ENCODE measurements around the gene SYTL3.

SYTL3 gene

DNA sequence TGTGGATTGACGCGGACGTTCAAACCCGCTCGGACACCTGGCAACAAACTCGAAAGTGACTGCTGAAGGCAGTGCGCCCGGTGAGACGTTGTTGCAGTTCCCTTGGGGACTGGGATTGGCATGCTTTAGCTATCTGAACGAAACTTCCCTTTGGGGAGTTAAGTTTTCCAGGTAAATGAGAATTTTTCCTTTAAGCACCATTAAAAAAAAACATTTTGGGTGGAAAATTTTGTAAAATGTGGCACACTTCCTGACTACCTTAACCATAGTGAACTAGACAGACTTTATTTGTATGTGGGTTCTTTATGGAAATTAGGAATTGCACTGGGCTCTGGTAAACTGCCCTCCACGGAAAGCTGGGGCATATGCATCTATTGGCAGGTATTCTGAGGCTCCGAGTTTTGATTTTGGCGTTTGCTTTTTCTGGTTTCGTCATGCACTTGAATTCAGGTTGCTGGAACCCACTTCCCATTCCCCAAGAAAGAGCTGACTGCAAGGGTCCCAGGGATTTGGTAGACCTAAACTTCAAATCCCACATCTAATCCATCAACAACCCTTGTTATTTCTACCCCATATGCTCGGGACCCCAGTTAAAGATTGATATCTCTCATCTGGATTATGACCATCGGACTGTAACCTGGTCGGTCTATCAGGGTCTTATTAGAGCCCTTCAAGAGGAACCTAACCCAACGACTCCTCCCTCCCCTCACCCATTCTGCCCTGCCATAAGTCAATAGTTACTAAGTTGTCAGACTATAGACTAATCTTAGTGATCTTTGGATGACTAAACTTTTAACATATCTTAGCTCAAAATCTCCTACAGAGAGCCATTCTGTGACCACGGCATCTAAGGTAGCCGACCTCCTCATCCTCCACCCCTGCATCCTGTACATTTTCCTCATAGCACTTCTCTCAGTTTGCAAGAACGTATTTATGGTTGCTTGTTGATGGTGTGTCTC, 4.5 kb upstream of the SYTL3 start:
- H3K79me2 ChIP-seq (ENCODE audit: insufficient read depth, low read length) = no peaks in the 10 kb centered on the region
- H2AFZ ChIP-seq (ENCODE audit: low read length) = no peak overlapping the region
- H3K27me3 ChIP-seq (ENCODE audit: insufficient read depth, low read length, poor library complexity, severe bottlenecking) = peaks cover 91% of the 10 kb centered on the region
- H3K9ac ChIP-seq (ENCODE audit: low read depth, low read length, poor library complexity, severe bottlenecking) = no peak overlapping the region
- H3F3A ChIP-seq (ENCODE audit: low read depth) = no peaks in the 10 kb centered on the region
- H4K20me1 ChIP-seq (ENCODE audit: insufficient read depth, low read length, poor library complexity, severe bottlenecking) = no peaks in the 10 kb centered on the region
- no peaks in the 10 kb centered on the region for H3K9me2 ChIP-seq (replicated peaks; ENCODE audit: low read depth, low read length)
- H3K4me2 ChIP-seq (ENCODE audit: low read depth, low read length, poor library complexity, severe bottlenecking) = no peak overlapping the region
- no peaks in the 10 kb centered on the region for H3K9me3 ChIP-seq (ENCODE audit: insufficient read depth, low read depth, low read length)
- no peaks in the 10 kb centered on the region for H3K36me3 ChIP-seq (ENCODE audit: insufficient read depth, low read length)
- H3K4me1 ChIP-seq (ENCODE audit: insufficient read depth, low read length, poor library complexity, severe bottlenecking) = peaks cover 13% of the 10 kb centered on the region
- TF ChIP-seq EZH2phosphoT487 (IDR thresholded peaks at IDR 0.05; ENCODE audit: borderline replicate concordance) (no peak), CTCF (conservative IDR thresholded peaks at IDR 0.05; ENCODE audit: low read length) (no peak)
- no peak overlapping the region for H3K4me3 ChIP-seq (ENCODE audit: low read length, poor library complexity, severe bottlenecking)

GRCh38 chr6:158646023-158646910, 3.6 kb upstream of the SYTL3 start:
- Histone ChIP-seq H3K9ac (ENCODE audit: low read depth, low read length, poor library complexity, severe bottlenecking) (no peak overlapping the region), H3K4me3 (ENCODE audit: low read length, poor library complexity, severe bottlenecking) (no peak overlapping the region), H3F3A (ENCODE audit: low read depth) (no peaks in the 10 kb centered on the region)

DNA sequence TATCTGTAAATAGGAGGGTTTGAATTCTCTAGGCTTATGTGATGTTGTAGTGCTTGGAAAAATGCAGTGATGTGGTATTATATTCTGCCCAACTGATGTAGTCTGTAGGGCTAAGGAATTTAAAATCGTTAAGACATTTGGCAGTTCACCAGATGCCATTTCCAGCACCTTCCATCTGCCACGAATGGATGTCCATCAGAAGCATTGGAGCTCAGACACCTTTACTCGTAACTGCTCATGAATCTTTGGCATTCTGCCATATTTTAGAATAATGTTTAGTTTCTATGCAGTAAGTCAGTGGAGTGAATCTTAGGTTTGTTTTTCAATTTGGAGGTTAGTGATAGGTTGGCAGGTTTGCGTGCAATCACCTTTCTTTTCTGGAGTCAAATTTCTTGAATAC, 2.4 kb upstream of the SYTL3 start:
- no peak overlapping the region for H3K4me2 ChIP-seq (ENCODE audit: low read depth, low read length, poor library complexity, severe bottlenecking)
- H3K79me2 ChIP-seq (ENCODE audit: insufficient read depth, low read length) = no peaks in the 10 kb centered on the region
- TF ChIP-seq EZH2phosphoT487 (IDR thresholded peaks at IDR 0.05; ENCODE audit: borderline replicate concordance) = no peak
- TF ChIP-seq CTCF (conservative IDR thresholded peaks at IDR 0.05; ENCODE audit: low read length) = no peak
- H3K4me1 ChIP-seq (ENCODE audit: insufficient read depth, low read length, poor library complexity, severe bottlenecking) = peaks cover 14% of the 10 kb centered on the region
- no peak overlapping the region for H3K4me3 ChIP-seq (ENCODE audit: low read length, poor library complexity, severe bottlenecking)
- no peaks in the 10 kb centered on the region for H3K9me2 ChIP-seq (replicated peaks; ENCODE audit: low read depth, low read length)
- no peaks in the 10 kb centered on the region for H3K36me3 ChIP-seq (ENCODE audit: insufficient read depth, low read length)
- H3F3A ChIP-seq (ENCODE audit: low read depth) = no peaks in the 10 kb centered on the region
- peaks cover 79% of the 10 kb centered on the region for H3K27me3 ChIP-seq (ENCODE audit: insufficient read depth, low read length, poor library complexity, severe bottlenecking)
- H3K9ac ChIP-seq (ENCODE audit: low read depth, low read length, poor library complexity, severe bottlenecking) = no peak overlapping the region
- no peaks in the 10 kb centered on the region for H3K9me3 ChIP-seq (ENCODE audit: insufficient read depth, low read depth, low read length)
- H2AFZ ChIP-seq (ENCODE audit: low read length) = no peak overlapping the region
- H4K20me1 ChIP-seq (ENCODE audit: insufficient read depth, low read length, poor library complexity, severe bottlenecking) = no peaks in the 10 kb centered on the region

More at GRCh38 chr6:158646023-158646910, 3.6 kb upstream of the SYTL3 start:
- no peak overlapping the region for H3K4me2 ChIP-seq (ENCODE audit: low read depth, low read length, poor library complexity, severe bottlenecking)
- no peaks in the 10 kb centered on the region for H3K79me2 ChIP-seq (ENCODE audit: insufficient read depth, low read length)
- H4K20me1 ChIP-seq (ENCODE audit: insufficient read depth, low read length, poor library complexity, severe bottlenecking) = no peaks in the 10 kb centered on the region
- peaks cover 90% of the 10 kb centered on the region for H3K27me3 ChIP-seq (ENCODE audit: insufficient read depth, low read length, poor library complexity, severe bottlenecking)
- H3K36me3 ChIP-seq (ENCODE audit: insufficient read depth, low read length) = no peaks in the 10 kb centered on the region
- no peaks in the 10 kb centered on the region for H3K9me3 ChIP-seq (ENCODE audit: insufficient read depth, low read depth, low read length)
- H3K9me2 ChIP-seq (replicated peaks; ENCODE audit: low read depth, low read length) = no peaks in the 10 kb centered on the region
- no peak overlapping the region for H2AFZ ChIP-seq (ENCODE audit: low read length)
- peaks cover 14% of the 10 kb centered on the region for H3K4me1 ChIP-seq (ENCODE audit: insufficient read depth, low read length, poor library complexity, severe bottlenecking)
- TF ChIP-seq EZH2phosphoT487 (IDR thresholded peaks at IDR 0.05; ENCODE audit: borderline replicate concordance) (no peak), CTCF (conservative IDR thresholded peaks at IDR 0.05; ENCODE audit: low read length) (no peak)
